NCI-H510A (cell line): Measurements from ENCODE around the gene ADPRS.

ENCODE experiments used
- DNase-seq: peaks from one replicate; lab custom pipeline; 2025; lab: John Stamatoyannopoulos, UW

Gene ADPRS

GRCh38 chr1:36133484-36133883 lies 44.8 kb downstream of the ADPRS start:
- DNase-seq, result peak; percentile 35

GRCh38 chr1:36134031-36134430 lies 45.3 kb downstream of the ADPRS start:
- no peak for DNase-seq

GRCh38 chr1:36134505-36135329 lies 46.0 kb downstream of the ADPRS start:
- no peak for DNase-seq

DNA sequence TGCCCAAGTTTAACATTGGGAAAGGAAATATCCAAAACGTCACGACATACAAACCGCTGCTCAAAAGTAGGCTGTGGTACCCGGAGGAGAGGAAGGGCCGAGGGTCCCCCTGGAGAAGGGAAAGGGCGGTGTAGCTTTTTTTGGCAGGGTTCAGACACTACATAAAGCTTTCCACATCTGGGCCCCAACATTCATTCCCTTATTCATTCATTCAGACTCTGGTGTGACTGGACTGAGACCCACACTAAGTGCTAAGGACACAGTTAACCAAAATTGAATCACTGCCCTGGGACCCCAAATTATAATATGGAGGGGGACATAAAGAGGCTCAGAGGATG lies 46.6 kb downstream of the ADPRS start:
- no peak for DNase-seq

DNA sequence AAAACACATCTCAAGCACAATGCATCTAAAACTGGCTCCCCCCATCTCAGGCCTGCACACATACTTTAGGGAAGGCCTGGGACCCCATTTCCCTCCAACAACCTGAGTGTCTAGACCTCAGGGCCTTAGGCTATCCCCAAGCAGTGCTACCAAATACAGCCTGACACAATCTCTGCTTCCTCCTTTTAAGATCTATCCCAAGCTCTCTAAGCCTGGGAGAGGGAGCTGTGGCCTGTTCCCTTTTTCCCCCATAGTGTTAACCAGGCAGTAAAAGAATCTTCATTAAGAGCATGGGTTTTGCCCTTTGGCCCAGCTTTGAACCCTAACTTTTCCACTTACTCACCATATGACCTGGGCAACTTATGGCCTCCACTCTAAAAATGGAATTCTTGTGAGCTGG lies 47.1 kb downstream of the ADPRS start:
- no peak for DNase-seq

DNA sequence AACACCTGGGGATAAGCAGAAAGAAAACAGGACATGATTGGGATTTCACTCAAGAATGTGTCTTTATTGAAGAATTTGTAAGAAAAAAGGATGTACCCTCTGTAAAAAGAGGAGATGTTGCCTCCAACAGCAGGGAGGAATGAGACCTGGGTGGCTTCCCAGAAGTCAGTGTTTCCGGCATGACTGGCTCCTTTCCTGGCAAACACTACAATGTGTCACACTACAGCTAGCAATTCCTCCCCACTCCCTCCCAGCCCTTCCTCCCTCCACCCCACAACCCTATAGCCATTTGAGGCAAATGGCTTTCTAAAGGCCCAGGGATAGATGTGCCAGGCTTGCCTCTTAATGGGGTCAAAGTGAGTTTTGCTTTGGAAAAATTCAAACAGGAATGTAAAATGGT lies 47.8 kb downstream of the ADPRS start:
- DNase-seq, result no peak

DNA sequence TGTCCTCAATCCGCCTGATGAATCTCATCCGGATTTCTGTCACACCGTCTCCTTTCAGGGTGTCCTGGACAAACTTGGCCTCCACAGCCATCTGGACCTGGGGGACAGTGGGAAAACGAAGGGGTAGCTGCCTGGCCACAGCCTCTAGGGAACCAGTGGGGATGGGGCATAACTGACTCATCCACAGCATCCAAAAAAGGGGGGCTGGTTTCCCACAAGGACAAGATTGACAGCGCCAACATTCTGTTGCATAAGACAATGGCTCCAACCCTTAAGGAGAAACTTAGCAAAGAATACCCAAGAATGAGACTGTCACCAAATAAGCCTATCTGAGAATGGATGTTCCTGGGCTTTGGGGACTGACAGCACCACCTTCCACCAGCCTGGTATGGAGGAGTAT lies 48.5 kb downstream of the ADPRS start:
- no peak for DNase-seq

GRCh38 chr1:36137776-36138175 lies 49.1 kb downstream of the ADPRS start:
- peak; percentile 47 for DNase-seq

- no peak for DNase-seq
Measured at GRCh38 chr1:36139521-36139920, 50.8 kb downstream of the ADPRS start.

- DNase-seq, result no peak
Measured at GRCh38 chr1:36142121-36142520, 53.4 kb downstream of the ADPRS start.

- no peak for DNase-seq
Measured at GRCh38 chr1:36143424-36143823, 54.7 kb downstream of the ADPRS start.
